IPS-20b (cell line): Measurements from ENCODE around the gene JDP2.
A peak's percentile ranks its signal among the peaks of the same experiment; 100 is the strongest.

Experiments
- H3K27ac ChIP-seq: one replicate; pipeline ENCODE4 v1.5.1; 2013; ENCODE audit warnings: low read length
- H3K27me3 ChIP-seq: 2 replicates; pipeline ENCODE4 v1.6.1; 2013; ENCODE audit warnings: mild to moderate bottlenecking, low read length, inconsistent platforms; ENCODE audit not compliant: insufficient read depth
- H3K36me3 ChIP-seq: 2 replicates; pipeline ENCODE4 v1.6.1; 2013; ENCODE audit warnings: low read depth, mild to moderate bottlenecking, inconsistent platforms, low read length, moderate library complexity; ENCODE audit not compliant: insufficient read depth
- H3K4me1 ChIP-seq: 2 replicates; pipeline ENCODE4 v1.6.1; 2013; ENCODE audit warnings: mild to moderate bottlenecking, control low read depth, inconsistent platforms, low read length, moderate library complexity; ENCODE audit not compliant: insufficient read depth
- H3K4me3 ChIP-seq: 2 replicates; pipeline ENCODE4 v1.5.1; 2013; ENCODE audit warnings: mild to moderate bottlenecking, low read length, inconsistent platforms
- H3K9ac ChIP-seq: 2 replicates; pipeline ENCODE4 v1.6.1; 2013; ENCODE audit warnings: low read depth, mild to moderate bottlenecking, inconsistent platforms, low read length, moderate library complexity
- H3K9me3 ChIP-seq: 2 replicates; pipeline ENCODE4 v1.6.1; 2013; ENCODE audit warnings: mild to moderate bottlenecking, low read depth, low read length, inconsistent platforms; ENCODE audit not compliant: insufficient read depth

The JDP2 gene

DNA sequence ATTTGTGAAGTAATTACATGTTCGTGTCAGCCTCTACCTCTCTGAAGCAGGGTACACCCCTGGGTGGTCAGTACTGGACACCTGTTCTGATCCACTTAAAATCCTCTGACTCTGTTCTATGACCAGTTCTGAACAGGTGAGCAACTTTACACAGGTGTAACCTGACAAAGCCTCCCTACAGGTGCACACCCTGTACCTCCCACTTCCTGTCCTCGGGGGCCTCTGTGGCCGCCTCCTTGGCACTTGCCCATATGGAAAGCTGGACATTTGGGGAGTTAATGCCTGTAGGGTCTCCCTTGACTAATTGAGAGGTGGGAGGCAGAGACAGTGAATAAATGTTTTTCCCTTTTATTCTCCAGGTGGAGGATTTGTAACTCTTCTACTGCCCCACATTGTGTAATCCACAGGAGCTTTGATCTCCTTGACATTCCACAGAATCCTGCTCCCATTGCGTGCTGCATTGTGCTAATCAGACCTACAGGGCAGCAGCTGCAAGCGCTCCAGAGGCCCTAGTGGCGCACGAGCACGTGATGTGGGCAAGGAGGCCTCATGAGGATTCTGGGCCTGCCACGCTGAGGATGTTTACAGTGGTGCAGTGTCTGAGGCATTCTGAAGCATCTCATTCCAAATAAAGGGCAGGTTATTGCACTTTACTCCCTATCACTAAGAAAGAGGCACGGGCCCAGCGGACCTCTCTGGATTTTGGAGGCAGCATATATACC, 48.6 kb downstream of the JDP2 start:
- Histone ChIP-seq H3K36me3 (peaks cover 7% of the 10 kb centered on the region), H3K4me1 (peaks cover 7% of the 10 kb centered on the region; the same call in 1 of the 2 replicates), H3K27ac (no peak overlapping the region), H3K9me3 (no peaks in the 10 kb centered on the region), H3K4me3 (no peak overlapping the region), H3K9ac (no peak overlapping the region), H3K27me3 (no peaks in the 10 kb centered on the region)

DNA sequence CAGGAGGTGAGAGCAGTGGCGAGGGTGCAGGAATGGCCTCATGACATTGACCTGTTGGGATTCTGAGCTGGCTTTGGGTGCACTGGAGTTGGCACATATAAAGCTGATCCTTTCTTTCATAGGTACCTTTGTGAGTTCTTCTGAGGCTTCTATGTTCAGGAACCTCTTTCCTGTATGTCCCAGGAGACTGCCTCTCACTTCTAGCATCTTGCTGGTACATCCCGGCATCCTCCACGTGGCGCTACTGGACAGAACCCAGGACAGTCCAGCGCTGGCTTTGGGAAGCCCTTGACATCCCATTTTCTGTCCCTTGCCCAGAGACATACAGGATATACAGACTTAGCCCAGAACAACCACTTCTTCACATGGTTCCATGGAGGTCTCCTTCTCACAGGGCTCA, 50.1 kb downstream of the JDP2 start:
- Histone ChIP-seq H3K27ac (no peak overlapping the region), H3K4me3 (no peak overlapping the region), H3K36me3 (no peaks in the 10 kb centered on the region)

DNA sequence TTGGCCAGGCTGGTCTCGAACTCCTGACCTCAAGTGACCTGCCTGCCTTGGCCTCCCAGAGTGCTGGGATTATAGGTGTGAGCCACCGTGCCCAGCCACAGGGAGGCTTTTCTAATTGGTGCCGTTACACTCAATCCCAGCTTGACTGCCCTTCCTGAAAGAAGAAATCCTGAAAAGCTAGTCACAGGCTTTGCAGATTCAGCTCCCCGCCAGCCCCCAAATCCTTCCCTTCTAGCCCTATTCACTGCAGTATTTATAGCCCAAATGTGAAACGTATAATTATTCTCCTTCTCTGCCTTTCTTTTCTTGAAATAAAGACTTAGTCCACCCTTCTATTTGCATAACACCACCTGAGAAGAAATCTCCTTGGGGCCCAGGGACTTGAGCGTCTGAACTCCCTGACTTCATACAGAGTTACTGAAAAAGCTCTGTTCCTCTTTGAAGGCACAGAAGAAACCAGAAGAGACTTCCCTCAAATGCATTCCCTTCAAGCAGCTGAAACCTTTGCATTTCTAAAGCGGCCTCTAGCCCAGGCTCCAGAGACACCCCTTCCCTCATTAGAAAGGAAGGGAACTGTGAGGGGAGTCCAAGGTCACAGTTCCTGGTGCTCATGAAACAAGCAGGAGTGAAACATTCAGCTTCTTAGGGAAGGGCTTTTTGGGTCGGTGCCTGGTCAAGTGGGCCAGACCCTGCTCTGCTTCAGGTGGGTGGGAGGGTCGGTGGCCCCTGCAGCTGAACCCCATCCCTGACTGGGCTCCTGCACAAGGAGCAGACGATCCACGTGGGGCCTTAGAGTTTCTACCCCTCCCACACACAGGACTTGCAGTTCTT, 52.2 kb downstream of the JDP2 start:
- H3K9me3 ChIP-seq: no peaks in the 10 kb centered on the region
- no peak overlapping the region; the same call in 1 of the 2 replicates for H3K9ac ChIP-seq
- peak overlapping the region; percentile 71 for H3K27ac ChIP-seq

More for the DNA sequence above, 50.1 kb downstream of the JDP2 start:
- Histone ChIP-seq H3K27me3 (no peaks in the 10 kb centered on the region), H3K9me3 (no peaks in the 10 kb centered on the region), H3K4me1 (peaks cover 7% of the 10 kb centered on the region; the same call in 1 of the 2 replicates), H3K9ac (no peak overlapping the region)

DNA sequence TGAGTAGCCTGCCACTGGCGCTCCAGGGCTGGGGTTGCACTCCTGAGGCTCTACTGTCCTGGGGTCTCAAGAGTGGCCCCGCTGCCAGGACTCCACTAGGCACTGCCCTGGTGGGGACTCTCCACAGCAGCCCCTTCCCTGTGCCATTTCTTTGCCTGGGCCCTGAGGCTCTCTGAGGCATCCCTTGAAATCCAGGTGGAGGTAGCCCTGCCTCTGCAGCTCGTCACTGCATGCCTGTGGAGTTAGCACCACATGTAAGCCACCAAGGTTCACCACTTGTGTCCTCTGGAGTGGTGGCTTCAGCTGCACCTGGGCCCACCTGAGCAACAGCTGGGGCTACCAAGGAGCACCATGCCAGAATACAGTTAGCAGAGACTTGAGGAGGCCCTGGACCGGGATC, 54.5 kb downstream of the JDP2 start:
- Histone ChIP-seq H3K27me3 (no peaks in the 10 kb centered on the region), H3K4me1 (peaks cover 5% of the 10 kb centered on the region; the same call in 1 of the 2 replicates), H3K9ac (no peak overlapping the region), H3K9me3 (no peaks in the 10 kb centered on the region), H3K36me3 (no peaks in the 10 kb centered on the region), H3K27ac (no peak overlapping the region), H3K4me3 (no peak overlapping the region)

More for the DNA sequence above, 52.2 kb downstream of the JDP2 start:
- Histone ChIP-seq H3K4me3 (peak overlapping the region; percentile 46; the same call in 1 of the 2 replicates), H3K36me3 (no peaks in the 10 kb centered on the region), H3K4me1 (peaks cover 7% of the 10 kb centered on the region; the same call in 1 of the 2 replicates), H3K27me3 (no peaks in the 10 kb centered on the region)

DNA sequence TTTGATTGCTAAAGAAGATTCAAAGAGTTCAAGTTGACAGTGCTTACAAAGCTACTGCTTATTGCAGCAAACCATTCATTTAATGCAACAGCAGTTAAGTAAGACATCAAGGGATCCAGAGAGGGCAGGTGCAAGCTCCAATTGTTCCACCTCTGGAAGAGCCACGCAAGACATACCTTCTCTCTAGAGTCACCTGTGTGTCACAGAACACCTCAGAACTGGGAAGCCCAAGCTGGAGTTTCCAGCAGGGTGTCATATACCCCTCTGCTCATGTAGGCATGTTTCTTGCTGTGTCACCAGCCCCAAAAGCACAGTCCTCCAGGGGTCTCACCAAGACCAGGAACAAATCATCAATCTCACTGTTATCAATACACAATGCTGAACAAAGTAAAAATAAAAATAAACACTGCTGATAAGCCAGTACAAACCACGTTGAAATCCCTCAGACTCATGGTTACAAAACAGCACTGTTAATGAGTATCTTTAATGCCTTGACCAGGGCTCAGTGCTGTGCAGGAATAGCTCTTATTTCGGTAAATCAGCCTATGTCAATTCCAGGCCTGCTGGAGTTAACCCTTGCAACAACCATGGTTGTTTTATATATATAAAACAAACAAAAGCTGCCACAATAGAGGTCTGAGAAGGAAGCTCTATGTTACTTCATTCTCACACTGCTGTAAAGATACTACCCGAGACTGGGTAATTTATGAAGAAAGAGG, 57.0 kb downstream of the JDP2 start:
- Histone ChIP-seq H3K9me3 (no peaks in the 10 kb centered on the region), H3K4me1 (peaks cover 4% of the 10 kb centered on the region; the same call in 1 of the 2 replicates), H3K27ac (no peak overlapping the region), H3K4me3 (no peak overlapping the region), H3K27me3 (no peaks in the 10 kb centered on the region), H3K36me3 (no peaks in the 10 kb centered on the region), H3K9ac (no peak overlapping the region)

DNA sequence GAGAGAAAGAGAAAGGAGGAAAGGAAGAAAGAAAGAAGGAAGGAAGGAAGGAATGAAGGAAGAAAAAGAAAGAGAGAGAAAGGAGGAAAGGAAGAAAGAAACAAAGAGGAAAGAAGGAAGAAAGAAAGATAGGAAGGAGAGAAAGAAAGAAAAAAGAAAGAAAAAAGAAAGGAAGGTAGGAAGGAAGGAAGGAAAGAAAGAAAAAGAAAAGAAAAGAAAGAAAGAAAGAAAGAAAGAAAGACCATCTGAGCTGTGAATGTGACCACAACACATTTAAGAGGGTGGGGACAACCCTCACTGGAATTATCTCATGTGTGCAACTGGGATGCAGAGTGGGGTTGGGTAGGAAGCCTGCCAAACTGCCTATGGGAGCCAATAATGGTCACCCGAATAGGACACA, 58.5 kb downstream of the JDP2 start:
- no peaks in the 10 kb centered on the region for H3K36me3 ChIP-seq
- H3K9ac ChIP-seq: no peak overlapping the region
- H3K9me3 ChIP-seq: no peaks in the 10 kb centered on the region
- H3K4me3 ChIP-seq: no peak overlapping the region
- H3K27ac ChIP-seq: no peak overlapping the region
- no peaks in the 10 kb centered on the region for H3K4me1 ChIP-seq
- no peaks in the 10 kb centered on the region for H3K27me3 ChIP-seq

DNA sequence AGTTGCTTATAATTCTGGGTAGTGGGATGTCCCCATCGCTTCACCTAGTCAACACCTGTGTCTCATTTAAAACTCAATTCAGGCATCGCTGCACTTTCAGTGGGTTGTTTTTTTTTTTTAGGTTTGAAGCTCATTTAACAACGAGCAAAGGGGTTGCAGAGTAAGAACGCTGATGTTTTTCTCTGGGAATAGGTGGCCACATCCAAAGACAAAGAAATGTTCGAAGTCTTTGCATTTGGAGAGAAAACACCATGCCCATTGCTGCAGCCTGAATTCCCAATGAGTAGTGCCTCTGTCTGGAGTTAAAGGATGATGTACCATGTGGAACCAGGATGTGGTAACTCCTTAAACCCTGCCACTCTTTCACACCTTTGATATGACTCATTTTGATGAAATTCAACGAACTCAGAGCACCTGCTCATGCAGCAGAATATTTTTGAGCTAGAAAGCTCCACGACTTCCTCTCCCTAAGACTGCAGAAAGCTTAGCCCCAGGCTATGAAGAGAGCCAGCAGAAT, 59.4 kb downstream of the JDP2 start:
- Histone ChIP-seq H3K9me3 (no peaks in the 10 kb centered on the region), H3K27ac (no peak overlapping the region), H3K4me3 (no peak overlapping the region), H3K4me1 (no peaks in the 10 kb centered on the region), H3K36me3 (no peaks in the 10 kb centered on the region), H3K27me3 (no peaks in the 10 kb centered on the region), H3K9ac (no peak overlapping the region)

DNA sequence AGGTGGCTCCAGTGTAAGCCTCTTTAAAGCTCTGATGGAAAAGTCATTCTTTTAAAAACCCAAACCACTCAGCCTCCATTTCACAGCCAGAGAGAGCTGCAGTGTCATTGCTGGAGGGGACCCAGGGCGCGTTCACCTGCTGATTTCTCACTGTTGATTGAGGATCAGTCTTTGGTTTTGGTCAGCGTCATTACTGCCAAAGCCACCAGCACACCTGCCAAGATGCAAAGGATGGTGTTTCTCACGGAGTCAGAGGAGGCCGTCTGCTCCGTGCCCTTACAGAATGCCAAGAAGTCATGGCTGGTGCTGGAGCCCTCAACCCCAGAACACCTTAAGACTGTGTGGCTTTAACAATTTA, 61.6 kb downstream of the JDP2 start:
- no peak overlapping the region for H3K9ac ChIP-seq
- H3K27ac ChIP-seq: no peak overlapping the region
- no peaks in the 10 kb centered on the region for H3K4me1 ChIP-seq
- H3K27me3 ChIP-seq: no peaks in the 10 kb centered on the region
- no peaks in the 10 kb centered on the region for H3K9me3 ChIP-seq
- H3K36me3 ChIP-seq: no peaks in the 10 kb centered on the region
- H3K4me3 ChIP-seq: no peak overlapping the region

DNA sequence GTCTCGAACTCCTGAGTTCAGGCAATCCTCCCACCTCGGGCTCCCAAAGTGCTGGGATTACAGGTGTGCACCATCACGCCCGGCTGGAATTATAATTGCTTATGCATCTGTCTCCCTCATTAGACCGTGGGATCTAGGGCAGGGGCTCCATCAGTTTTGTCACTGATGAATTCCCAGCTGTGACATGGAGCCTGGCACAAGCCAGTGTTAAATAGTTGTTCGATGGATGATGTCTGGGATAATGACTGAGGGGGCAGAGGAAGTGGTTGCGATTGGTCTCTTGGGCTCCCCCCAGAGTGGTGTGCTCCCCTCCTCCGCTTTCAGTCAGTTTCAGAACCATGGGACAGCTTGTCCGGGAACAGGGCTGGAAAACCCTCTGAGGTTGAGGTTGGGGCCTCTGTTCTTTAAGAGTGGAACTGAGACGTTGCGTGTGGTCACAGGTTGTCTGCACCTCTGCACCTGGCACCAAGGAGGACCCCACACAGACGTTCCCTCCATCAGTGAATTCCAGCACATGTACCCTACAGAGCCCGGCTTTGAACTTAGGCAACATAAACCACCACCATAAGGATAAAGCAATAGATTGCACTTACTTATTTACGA, 63.7 kb downstream of the JDP2 start:
- H3K4me3 ChIP-seq: no peak overlapping the region
- no peaks in the 10 kb centered on the region for H3K4me1 ChIP-seq

DNA sequence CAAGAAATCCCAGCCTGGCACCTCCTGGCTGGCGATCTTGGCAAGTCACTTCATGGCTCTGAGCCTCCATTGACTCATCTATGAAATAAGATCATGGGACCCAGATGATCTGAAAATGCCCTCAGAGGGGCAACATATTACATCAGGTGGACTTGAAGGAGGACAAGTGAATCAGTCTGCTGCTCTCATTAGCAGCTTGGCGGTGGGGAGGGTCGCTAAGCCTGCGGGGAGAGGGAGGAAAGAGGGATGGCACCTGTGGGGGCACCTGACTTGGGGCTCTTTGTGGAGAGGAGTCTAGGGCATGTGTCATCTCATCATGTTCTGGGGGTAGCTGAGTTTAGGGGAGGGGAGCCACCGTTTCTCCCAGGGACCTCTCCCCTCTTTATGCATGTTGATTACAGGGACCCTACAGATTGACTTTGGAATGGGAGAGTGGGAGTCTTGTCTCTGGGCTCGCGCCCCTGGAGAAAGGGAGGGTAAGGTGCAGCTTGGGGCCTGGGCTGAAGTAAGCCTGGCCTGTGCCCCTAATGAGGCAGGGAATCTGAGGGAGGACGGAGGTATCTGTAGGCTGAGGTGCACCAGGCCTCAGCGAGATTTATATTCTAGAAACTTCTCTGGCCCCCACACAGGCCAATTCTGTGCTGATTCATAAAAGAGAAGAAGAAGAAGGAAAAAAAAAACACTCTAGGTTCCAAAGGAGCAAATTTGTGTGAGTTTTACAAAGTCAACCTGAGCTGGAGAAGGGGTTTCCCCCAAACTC, 65.2 kb downstream of the JDP2 start:
- no peaks in the 10 kb centered on the region for H3K4me1 ChIP-seq
- no peak overlapping the region for H3K27ac ChIP-seq
- no peak overlapping the region for H3K4me3 ChIP-seq
- no peak overlapping the region for H3K9ac ChIP-seq
- H3K36me3 ChIP-seq: no peaks in the 10 kb centered on the region
- H3K9me3 ChIP-seq: no peaks in the 10 kb centered on the region
- H3K27me3 ChIP-seq: no peaks in the 10 kb centered on the region

More for the DNA sequence above, 63.7 kb downstream of the JDP2 start:
- Histone ChIP-seq H3K27ac (no peak overlapping the region), H3K9me3 (no peaks in the 10 kb centered on the region), H3K36me3 (no peaks in the 10 kb centered on the region), H3K27me3 (no peaks in the 10 kb centered on the region), H3K9ac (no peak overlapping the region)
